ENCODE measurements around the gene ELMOD1.
"Not testable (repeated sequence)": the region's sequence is repeated elsewhere in the genome, so short reads cannot be mapped to it uniquely, and the experiment has no call there.

ELMOD1 gene

GRCh38 chr11:107590460-107591377 lies at the start of gene ELMOD1:
TSS of gene ELMOD1 (plus strand) at chr11:107591147. CDS start at chr11:107618190, 27,043 bp downstream.
- DNase-seq (ENCODE audit: low read depth in 2 of 3, low spot score in 1 of 3) = peak in 1 of 3 donors; percentile 37

- DNase-seq (ENCODE audit: low read depth in 2 of 3, low spot score in 1 of 3) = no peak
These were observed 45.8 kb upstream of the ELMOD1 start for GRCh38 chr11:107545101-107545514.

- no peak for DNase-seq (ENCODE audit: low read depth in 2 of 3, low spot score in 1 of 3)
These were observed 43.0 kb upstream of the ELMOD1 start for GRCh38 chr11:107547961-107548360.

- DNase-seq (ENCODE audit: low read depth in 2 of 3, low spot score in 1 of 3) = peak in 1 of 3 donors; percentile 27
These were observed 41.5 kb upstream of the ELMOD1 start for GRCh38 chr11:107549253-107549953.

- no peak for DNase-seq (ENCODE audit: low read depth in 2 of 3, low spot score in 1 of 3)
These were observed 41.0 kb upstream of the ELMOD1 start for GRCh38 chr11:107549954-107550285.

- DNase-seq (ENCODE audit: low read depth in 2 of 3, low spot score in 1 of 3) = no peak
These were observed 40.6 kb upstream of the ELMOD1 start for GRCh38 chr11:107550304-107550703.

- DNase-seq (ENCODE audit: low read depth in 2 of 3, low spot score in 1 of 3) = no peak
These were observed 29.3 kb upstream of the ELMOD1 start for GRCh38 chr11:107561688-107562087.

- DNase-seq (ENCODE audit: low read depth in 2 of 3, low spot score in 1 of 3) = no peak
These were observed 28.2 kb upstream of the ELMOD1 start for GRCh38 chr11:107562647-107563208.

GRCh38 chr11:107563702-107564101 lies 27.2 kb upstream of the ELMOD1 start:
- DNase-seq (ENCODE audit: low read depth in 2 of 3, low spot score in 1 of 3) = no peak

GRCh38 chr11:107564877-107565218 lies 26.1 kb upstream of the ELMOD1 start:
- DNase-seq (ENCODE audit: low read depth in 2 of 3, low spot score in 1 of 3) = no peak

- DNase-seq (ENCODE audit: low read depth in 2 of 3, low spot score in 1 of 3) = peak; percentile 54 to 73 (median 67)
These were observed 25.6 kb upstream of the ELMOD1 start, which contains the start of gene ALKBH8 for GRCh38 chr11:107565219-107565937. TSS of gene ALKBH8 (minus strand) at chr11:107565735. CDS start at chr11:107560893, 4,842 bp downstream.

- DNase-seq (ENCODE audit: low read depth in 2 of 3, low spot score in 1 of 3) = not testable (repeated sequence)
These were observed 24.9 kb upstream of the ELMOD1 start for GRCh38 chr11:107565955-107566501.

- no peak for DNase-seq (ENCODE audit: low read depth in 2 of 3, low spot score in 1 of 3)
These were observed 24.4 kb upstream of the ELMOD1 start for GRCh38 chr11:107566569-107566968.

GRCh38 chr11:107567739-107568335 lies 23.1 kb upstream of the ELMOD1 start:
- no peak for DNase-seq (ENCODE audit: low read depth in 2 of 3, low spot score in 1 of 3)

- DNase-seq (ENCODE audit: low read depth in 2 of 3, low spot score in 1 of 3) = no peak
These were observed 20.9 kb upstream of the ELMOD1 start for GRCh38 chr11:107570015-107570414.

GRCh38 chr11:107573438-107573837 lies 17.5 kb upstream of the ELMOD1 start:
- no peak for DNase-seq (ENCODE audit: low read depth in 2 of 3, low spot score in 1 of 3)

- DNase-seq (ENCODE audit: low read depth in 2 of 3, low spot score in 1 of 3) = peak in 2 of 3 donors; percentile 45 to 55
These were observed 14.2 kb upstream of the ELMOD1 start for GRCh38 chr11:107576497-107577345.

- no peak for DNase-seq (ENCODE audit: low read depth in 2 of 3, low spot score in 1 of 3)
These were observed 13.6 kb upstream of the ELMOD1 start for GRCh38 chr11:107577346-107577711.

GRCh38 chr11:107579169-107579568 lies 11.8 kb upstream of the ELMOD1 start:
- not testable (repeated sequence) for DNase-seq (ENCODE audit: low read depth in 2 of 3, low spot score in 1 of 3)

GRCh38 chr11:107581147-107581546 lies 9.8 kb upstream of the ELMOD1 start:
- no peak for DNase-seq (ENCODE audit: low read depth in 2 of 3, low spot score in 1 of 3)

All from stimulated activated CD4-positive, alpha-beta T cell treated with anti-CD3 and anti-CD28 coated beads, Interleukin-12 subunit alpha, Interleukin-12 subunit beta, amount 100 ng/mL, for 48 hours (primary cell).